GM18511 (cell line): Measurements from ENCODE around the gene EPHA2.

Source experiments
- ATAC-seq: cut with Tn5 transposase; IDR thresholded peaks from one replicate; pipeline ENCODE4 v1.9.1; 2021; ENCODE audit warnings: mild to moderate bottlenecking, moderate library complexity; ENCODE audit not compliant: unreplicated experiment

Gene EPHA2

DNA sequence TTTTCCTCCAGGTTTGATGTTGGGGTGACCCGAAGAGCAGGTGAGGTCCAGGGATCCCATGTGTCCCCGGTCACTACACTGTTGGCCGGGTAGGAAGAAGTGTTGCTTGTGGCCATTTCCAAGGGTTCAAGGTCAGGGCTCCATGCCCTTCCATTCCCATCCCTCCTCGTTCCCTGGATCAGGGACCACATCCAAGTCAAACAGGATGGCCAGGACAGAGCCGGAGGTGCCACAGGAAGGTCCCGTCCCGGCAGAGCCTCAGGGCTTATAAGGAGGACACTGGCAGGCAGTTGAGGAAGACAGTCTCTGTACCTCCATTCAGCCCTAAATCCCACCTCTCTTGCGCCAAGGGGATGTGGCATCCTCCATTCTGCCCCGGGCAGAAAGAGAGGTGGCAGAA is 60.4 kb downstream of the EPHA2 start:
- no peak for ATAC-seq

GRCh38 chr1:16094453-16095158 is 61.3 kb downstream of the EPHA2 start:
- no peak for ATAC-seq

GRCh38 chr1:16093611-16094010 is 62.3 kb downstream of the EPHA2 start:
- no peak for ATAC-seq

- ATAC-seq, result no peak
These were observed 62.9 kb downstream of the EPHA2 start for GRCh38 chr1:16092923-16093511.

DNA sequence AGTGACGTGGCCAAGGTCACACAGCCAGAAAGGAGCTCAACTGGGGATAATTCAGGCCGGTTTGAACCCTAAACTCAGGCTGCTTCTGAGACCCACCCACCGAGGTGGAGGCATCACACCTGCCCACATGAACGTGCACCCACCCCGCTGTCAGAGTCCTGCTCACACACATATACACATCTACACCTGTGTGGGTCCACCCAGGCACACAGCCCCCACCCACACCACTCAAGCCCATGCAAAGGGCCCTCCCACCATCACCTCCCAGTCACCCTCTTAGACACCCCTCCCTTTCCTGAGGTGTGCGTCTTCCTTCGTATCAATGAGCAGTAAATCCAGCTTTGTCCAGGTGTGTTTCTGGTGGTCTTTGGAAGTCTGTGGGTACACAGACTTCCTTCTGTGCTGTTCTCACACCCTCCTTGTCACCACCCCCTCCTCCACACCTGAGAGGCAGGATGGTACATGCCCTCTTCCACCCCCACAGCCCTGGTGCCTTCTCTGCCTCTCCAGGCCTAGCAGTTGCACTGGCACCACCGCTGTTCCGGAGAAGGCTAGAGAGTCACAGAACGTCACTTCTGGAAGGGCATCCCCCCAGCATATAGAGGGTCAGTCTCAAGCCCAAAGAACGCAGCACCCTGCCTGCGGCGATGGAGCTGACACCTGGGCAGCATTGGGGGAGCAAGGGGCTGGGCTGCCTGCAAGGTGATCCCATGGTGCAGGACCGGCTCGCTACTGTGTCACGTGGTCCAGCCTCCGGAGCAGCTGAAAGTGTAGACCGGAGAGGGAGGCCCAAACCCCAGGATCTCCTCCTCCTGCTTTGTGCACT is 63.6 kb downstream of the EPHA2 start:
- ATAC-seq, result no peak

DNA sequence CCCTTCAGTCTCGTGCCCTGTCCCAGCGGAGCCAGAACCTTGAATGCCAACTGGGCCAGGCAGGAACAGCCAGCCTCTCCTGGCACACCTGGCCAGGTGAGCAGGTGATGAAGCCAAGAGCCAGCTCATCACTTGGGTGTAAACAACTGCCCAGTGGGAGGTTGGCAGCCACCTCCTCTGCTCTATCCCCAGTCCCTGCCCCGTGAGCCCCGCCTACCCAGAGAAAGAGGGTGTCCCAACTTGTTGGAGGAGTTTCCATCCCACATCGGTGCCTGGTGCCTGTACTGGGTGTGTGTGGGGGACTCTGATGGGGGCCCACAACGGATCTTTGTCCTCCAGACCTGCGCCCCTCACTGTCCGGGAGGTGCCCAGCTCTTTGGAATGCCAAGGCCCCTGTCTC is 64.6 kb downstream of the EPHA2 start:
- ATAC-seq, result no peak

DNA sequence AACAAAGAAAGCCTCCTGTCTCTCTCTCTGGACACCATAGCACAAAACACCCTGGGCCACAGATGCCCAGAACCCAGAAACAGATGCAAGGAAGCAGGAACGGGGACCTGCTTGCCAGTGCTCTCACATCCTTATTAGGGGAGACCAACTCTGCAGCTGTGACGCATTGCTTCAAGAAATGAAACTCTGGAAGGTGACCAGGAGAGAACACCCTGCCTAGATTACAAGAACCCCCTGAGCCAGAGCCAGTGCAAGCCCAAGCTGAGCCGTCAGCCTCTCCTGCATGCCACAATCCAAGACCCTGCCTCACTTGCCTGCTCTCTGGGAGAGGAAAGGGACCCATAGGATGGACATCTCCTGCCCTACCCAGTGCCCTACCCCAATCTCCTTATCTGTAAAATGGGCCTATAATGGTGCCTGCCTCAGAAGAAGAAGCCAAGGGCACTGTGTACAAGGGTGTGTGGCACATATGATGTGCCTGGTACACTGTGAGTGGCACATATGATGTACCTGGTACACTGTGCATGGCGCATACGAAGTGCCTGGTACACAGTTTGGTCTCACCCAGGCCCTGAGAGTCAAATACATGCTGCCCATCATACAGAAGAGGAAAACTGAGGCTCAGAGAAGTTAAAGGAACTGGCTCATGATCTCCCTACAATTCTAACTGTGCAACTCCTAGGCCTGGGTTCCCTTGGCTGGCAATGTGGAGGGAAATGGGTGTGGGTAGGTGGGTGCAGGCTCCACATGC is 65.6 kb downstream of the EPHA2 start:
- ATAC-seq, result no peak

- ATAC-seq, result no peak
These were observed 66.9 kb downstream of the EPHA2 start for GRCh38 chr1:16088996-16089395.

- ATAC-seq, result no peak
These were observed 67.4 kb downstream of the EPHA2 start for GRCh38 chr1:16088351-16088911.

- ATAC-seq, result no peak
These were observed 68.1 kb downstream of the EPHA2 start for GRCh38 chr1:16087733-16088132.

DNA sequence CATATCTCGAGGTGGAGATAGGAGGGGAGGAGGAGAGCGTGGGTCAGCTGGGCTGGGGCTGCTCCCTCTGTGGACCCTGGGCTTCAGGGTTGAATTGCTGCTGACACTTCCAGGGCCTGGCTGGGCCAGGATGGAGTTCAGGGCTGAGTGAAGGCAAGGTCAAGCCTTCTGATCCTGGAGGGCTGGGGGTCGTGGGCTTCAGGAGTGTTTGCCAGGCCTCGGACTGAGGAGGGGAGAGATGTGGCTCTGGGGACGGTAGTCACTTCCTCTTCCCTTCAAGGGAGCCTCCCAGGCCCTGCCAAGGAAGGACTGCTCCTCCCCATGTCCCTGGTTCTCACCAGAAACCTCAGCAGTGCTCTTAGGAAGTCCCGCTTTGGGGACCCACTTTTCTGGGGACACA is 70.3 kb downstream of the EPHA2 start:
- no peak for ATAC-seq

GRCh38 chr1:16083486-16083885 is 72.4 kb downstream of the EPHA2 start:
- ATAC-seq, result no peak

- no peak for ATAC-seq
These were observed 73.4 kb downstream of the EPHA2 start for GRCh38 chr1:16082283-16083038.

- ATAC-seq, result no peak
These were observed 74.2 kb downstream of the EPHA2 start for GRCh38 chr1:16081636-16082035.

DNA sequence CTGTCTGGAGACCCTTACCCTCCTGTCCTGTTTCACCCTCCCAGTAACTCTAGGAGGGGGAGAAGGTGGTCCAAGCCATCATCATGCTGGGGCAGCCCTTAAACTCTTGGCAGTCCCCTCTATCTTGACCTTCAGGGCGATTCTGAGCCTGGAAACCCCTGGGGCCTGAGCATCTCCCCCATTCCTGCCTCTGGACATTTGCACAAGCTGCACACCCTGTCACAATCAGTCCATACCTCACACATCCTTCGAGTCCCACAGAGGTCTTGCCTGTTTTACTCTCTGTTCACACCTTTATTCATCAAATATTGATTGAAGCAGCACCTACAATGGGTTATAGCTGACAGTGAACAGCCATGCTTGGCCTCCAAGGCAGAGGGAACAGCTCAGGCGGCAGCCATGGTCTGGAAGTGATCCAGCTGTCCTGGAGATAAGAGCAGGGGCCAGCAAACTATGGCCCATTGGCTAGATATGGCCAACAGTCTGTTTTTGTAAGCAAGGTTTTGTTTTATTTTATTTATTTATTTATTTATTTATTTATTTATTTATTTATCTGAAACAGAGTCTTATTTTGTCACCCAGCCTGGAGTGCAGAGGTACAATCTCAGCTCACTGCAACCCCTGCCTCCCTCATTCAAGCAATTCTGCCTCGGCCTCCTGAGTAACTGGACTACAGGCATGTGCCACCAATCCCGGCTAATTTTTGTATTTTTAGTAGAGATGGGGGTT is 75.3 kb downstream of the EPHA2 start:
- no peak for ATAC-seq

GRCh38 chr1:16078925-16079656 is 76.8 kb downstream of the EPHA2 start:
- ATAC-seq, result peak; percentile 87

DNA sequence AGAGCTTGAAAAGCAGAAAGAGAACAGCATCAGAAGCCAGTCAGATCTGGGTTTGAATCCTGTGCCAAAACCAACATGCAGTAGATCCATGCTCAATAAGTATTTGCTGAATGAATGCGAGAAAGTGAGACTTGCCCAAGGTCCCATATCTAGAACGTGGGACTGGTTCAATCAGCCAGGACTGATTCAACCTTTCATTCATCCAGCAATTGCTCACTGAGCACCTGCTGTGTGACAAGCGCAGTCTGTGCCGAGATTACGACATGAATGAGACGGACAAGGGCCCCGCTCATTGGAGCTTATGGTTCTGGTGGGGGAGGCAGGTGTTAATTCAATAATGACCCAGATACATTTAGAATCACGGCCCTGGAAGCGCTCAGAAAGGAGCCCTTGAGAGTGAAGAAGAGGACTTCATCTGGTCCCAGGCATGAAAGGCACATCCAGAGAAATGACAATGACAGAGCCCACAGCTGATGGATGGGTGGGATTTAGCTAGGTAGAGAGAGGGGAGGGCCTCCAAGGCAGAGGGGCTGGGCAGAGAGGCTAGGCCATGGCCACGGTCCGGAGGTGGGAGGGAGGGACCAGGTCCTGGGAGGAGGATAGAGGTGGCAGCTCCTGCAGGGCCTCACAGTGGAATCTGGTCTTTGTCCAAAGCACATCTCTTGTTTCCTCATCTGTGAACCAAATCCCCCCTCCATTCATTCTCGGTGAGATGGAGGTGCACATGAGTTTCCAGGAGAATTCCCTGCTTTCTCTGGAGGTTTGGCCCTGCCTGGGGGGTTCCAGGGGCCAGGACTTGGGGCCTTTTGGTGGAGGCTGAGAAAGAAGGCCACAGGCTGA is 78.2 kb downstream of the EPHA2 start:
- ATAC-seq, result no peak

DNA sequence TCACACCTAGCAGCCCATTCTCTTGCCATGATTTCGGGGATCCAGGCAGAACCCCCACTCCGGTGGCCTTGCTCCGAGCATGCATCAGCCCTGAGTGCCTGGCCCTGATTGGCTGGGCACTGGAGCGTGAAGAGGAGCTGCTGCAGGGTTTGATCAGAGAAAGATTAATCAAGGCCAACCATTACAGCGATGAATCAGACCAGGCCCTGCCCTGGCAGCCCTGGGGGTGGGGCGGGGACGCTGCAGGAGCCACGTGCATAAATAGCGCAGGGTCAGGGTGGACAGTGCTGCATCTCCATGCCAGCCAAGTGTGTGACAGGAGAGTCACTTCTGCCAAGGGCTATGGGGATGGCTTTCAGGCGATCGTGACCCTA is 79.0 kb downstream of the EPHA2 start:
- no peak for ATAC-seq
